Ovary (tissue), 9 donors: Measurements from ENCODE around the gene TMEM186. TPM values are rescaled to one million over a fixed set of nuclear protein-coding genes. Genes with fewer than 3 reads are reported as not detected.

Source experiments
- DNase-seq, 5 donors: peaks; one replicate each; pipeline ENCODE4 v3.0.0-alpha.2; 2019 to 2020
- H3K27ac ChIP-seq, 2 donors: fragments of 200-600 bp; one replicate each; pipeline versions ENCODE4 v1.5.1 to v1.8.0; 2019 to 2022
- H3K27me3 ChIP-seq: fragments of 200-600 bp; one replicate; pipeline ENCODE4 v1.8.0; 2022
- H3K36me3 ChIP-seq: fragments of 200-600 bp; sonication (generic); one replicate; pipeline ENCODE4 v1.5.1; 2019
- H3K4me1 ChIP-seq: one replicate; pipeline ENCODE4 v1.8.1; 2013; ENCODE audit warnings: mild to moderate bottlenecking, moderate library complexity; ENCODE audit not compliant: insufficient read depth
- H3K4me3 ChIP-seq: fragments of 200-600 bp; sonication (generic); one replicate; pipeline ENCODE4 v1.5.1; 2017
- H3K9me3 ChIP-seq, 2 donors: fragments of 200-600 bp in 1 of 2; sonication (generic) in 1 of 2; one replicate each; pipeline versions ENCODE4 v1.5.1 to v1.8.1; 2013 to 2019; ENCODE audit warnings: mild to moderate bottlenecking in 1 of 2, moderate library complexity in 1 of 2
- EP300 ChIP-seq: sonication (generic); formaldehyde crosslinking; IDR thresholded peaks from one replicate; pipeline ENCODE4 v1.6.1; 2017; ENCODE audit warnings: antibody characterized with exemption
- POLR2A ChIP-seq: fragments of 450-650 bp; IDR thresholded peaks from one replicate; pipeline ENCODE4 v1.6.1; 2017; ENCODE audit warnings: antibody characterized with exemption, mild to moderate bottlenecking, moderate library complexity
- WGBS, 3 donors: extraction: QIAGEN DNeasy Blood & Tissue Kit in 1 of 3; methylation state at CpG; one replicate each; pipeline versions ENCODE4 v1.1.5 to v1.1.7; 2013 to 2017; 5-methylcytosine and 5-hydroxymethylcytosine counted together
- intact Hi-C, 4 donors: fragments of 100-400 bp; cut with DNase I; formaldehyde crosslinking; loops; one replicate each; pipeline versions ENCODE4 v1.11.0 to v1.15.1; 2022 to 2023
- polyA plus RNA-seq, 2 donors: library from polyadenylated mRNA; stranded (reverse); fragments of 200-250 nt in 1 of 2; fragments of 350-450 nt in 1 of 2; fragmentation: Illumina TruSeq in 1 of 2; extraction: RNeasy Lipid Tissue Mini Kit (QIAGEN cat#74804) in 1 of 2; gene quantifications; one replicate each; pipeline ENCODE4 v1.2.3, GENCODE V29; 2013 to 2014
- total RNA-seq, 7 donors: library from RNA; depleted of rRNA in 2 of 7; stranded (reverse); fragments of >200 nt in 2 of 7; fragmentation: NEBNext Ultra II Directional in 3 of 7; extraction: Animal tissue kit (Norgen Biotek cat#: 25700) in 3 of 7; gene quantifications; one replicate each; pipeline versions ENCODE4 v1.1.0 to v1.2.4, GENCODE V29; 2016 to 2023
- TF ChIP-seq, protein P1 (sequence below), 3 donors: fragments of 450-650 bp in 2 of 3; fragments of 200-600 bp in 1 of 3; IDR thresholded peaks; one replicate each; pipeline versions ENCODE4 v1.5.1 to v1.8.0; 2016 to 2022; ENCODE audit warnings: antibody characterized with exemption in 3 of 3, mild to moderate bottlenecking in 1 of 3
- donor health status: DM: no; HTN: no; CAD: no; lungs with moderate emphysema.
- donor health status: DM: no; HTN: no; CAD: no.
- donor health status: Bipolar disorder and iron deficiency.
- donor health status: DM: yes; HTN: yes; CAD: no.
- donor health status: DM: no; HTN: no; CAD: no.
- donor health status: DM: yes; HTN: yes; CAD: no.

Gene TMEM186
- total and polyA plus RNA-seq, 9 donors = 4.9 to 11.3 (median 9.6) TPM

DNA sequence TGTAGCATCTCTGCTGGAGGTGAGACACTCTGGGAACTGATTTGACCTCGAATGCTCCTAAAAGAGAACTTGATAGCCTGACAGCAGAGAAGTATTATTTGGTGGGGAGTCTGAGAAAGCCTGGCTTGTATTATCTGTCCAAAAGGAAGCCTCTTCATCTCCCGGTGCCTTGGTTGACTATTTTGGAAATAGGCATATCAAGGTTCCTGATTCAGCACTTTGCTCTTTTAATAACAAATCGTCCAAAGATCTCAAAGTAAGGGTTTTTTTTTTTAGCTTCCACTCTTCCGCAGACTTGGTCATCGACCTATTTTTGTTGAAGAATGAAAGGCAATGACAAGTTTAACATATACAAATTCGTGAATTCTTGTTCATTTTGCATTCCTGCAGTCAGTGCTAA lies 14.8 kb downstream of the TMEM186 start:
- Histone ChIP-seq H3K4me3 (no peak overlapping the region), H3K4me1 (no peaks in the 10 kb centered on the region), H3K27me3 (no peaks in the 10 kb centered on the region), H3K36me3 (no peaks in the 10 kb centered on the region), H3K9me3 (no peaks in the 10 kb centered on the region), H3K27ac (no peak overlapping the region)
- intact Hi-C loops = loop anchor here in 1 of 4 donors (10.0 kb wide), 1 partner anchor 208 kb away; no protein-coding TSS in a partner anchor
- TF ChIP-seq, protein P1, sequence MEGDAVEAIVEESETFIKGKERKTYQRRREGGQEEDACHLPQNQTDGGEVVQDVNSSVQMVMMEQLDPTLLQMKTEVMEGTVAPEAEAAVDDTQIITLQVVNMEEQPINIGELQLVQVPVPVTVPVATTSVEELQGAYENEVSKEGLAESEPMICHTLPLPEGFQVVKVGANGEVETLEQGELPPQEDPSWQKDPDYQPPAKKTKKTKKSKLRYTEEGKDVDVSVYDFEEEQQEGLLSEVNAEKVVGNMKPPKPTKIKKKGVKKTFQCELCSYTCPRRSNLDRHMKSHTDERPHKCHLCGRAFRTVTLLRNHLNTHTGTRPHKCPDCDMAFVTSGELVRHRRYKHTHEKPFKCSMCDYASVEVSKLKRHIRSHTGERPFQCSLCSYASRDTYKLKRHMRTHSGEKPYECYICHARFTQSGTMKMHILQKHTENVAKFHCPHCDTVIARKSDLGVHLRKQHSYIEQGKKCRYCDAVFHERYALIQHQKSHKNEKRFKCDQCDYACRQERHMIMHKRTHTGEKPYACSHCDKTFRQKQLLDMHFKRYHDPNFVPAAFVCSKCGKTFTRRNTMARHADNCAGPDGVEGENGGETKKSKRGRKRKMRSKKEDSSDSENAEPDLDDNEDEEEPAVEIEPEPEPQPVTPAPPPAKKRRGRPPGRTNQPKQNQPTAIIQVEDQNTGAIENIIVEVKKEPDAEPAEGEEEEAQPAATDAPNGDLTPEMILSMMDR (IDR thresholded peaks at IDR 0.05) = no peak
- no peak for TF ChIP-seq POLR2A
- TF ChIP-seq EP300 = no peak
- no peak for DNase-seq
- WGBS, 3 donors = 45 to 61% (median 56%) methylated on average over 6 of the region's 6 CpGs

DNA sequence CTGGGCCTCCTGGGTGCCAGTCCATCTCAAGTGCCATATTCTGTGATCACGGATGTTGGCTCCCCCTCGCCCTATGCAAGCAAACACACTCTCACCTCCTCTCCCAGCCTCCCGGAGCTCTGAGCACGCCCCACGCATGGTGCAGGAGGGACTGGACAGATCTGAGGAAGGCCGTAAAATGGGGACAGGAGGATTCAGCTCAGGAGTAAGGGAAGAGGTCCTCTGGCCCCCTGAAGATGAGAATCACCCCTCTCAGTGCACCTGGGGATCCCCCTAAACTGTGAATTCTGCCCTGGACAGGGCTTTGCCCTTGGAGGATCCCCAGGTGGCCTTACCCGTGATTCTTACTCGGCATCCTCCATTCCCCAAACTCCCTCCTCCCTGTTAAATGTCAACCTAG lies 15.6 kb downstream of the TMEM186 start:
- H3K4me1 ChIP-seq = no peaks in the 10 kb centered on the region
- no peak for TF ChIP-seq EP300
- TF ChIP-seq POLR2A = no peak
- TF ChIP-seq, protein P1 (IDR thresholded peaks at IDR 0.05) = no peak
- no peak overlapping the region for H3K27ac ChIP-seq
- WGBS, 3 donors = 87 to 93% (median 90%) methylated on average over 8 of the region's 8 CpGs
- no peaks in the 10 kb centered on the region for H3K27me3 ChIP-seq
- no peaks in the 10 kb centered on the region for H3K9me3 ChIP-seq
- no peak for DNase-seq
- H3K4me3 ChIP-seq = no peak overlapping the region
- intact Hi-C loops = loop anchor here in 1 of 4 donors (10.0 kb wide), 1 partner anchor 207 kb away; no protein-coding TSS in a partner anchor
- H3K36me3 ChIP-seq = no peaks in the 10 kb centered on the region

DNA sequence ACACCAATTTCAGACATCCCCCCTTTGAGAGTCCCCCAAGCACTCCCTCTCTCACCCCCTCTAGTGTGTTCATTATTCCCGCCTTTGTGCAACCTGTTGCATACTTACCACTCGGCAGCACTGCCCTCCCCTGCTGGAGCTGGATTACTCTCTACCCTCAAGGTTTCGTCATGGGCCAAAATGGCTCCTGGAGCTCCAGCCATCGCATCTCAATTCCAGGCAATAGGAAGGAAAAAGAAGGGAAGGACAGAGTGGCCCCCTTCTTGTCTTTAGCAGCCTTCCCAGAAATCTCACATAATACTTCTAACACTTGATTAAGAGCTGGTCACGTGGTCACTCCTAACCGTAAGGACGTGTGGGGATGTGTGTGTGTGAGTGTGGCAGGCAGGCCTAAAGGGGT lies 20.2 kb downstream of the TMEM186 start:
- Histone ChIP-seq H3K36me3 (no peaks in the 10 kb centered on the region), H3K9me3 (no peaks in the 10 kb centered on the region), H3K27me3 (no peaks in the 10 kb centered on the region), H3K4me3 (no peak overlapping the region), H3K4me1 (no peaks in the 10 kb centered on the region), H3K27ac (no peak overlapping the region)
- intact Hi-C loops = no loop called here
- 93 to 95% (median 93%) methylated on average over 7 of the region's 7 CpGs for WGBS, 3 donors
- TF ChIP-seq, protein P1 (IDR thresholded peaks at IDR 0.05) = no peak
- TF ChIP-seq POLR2A = no peak
- TF ChIP-seq EP300 = no peak
- DNase-seq = no peak

DNA sequence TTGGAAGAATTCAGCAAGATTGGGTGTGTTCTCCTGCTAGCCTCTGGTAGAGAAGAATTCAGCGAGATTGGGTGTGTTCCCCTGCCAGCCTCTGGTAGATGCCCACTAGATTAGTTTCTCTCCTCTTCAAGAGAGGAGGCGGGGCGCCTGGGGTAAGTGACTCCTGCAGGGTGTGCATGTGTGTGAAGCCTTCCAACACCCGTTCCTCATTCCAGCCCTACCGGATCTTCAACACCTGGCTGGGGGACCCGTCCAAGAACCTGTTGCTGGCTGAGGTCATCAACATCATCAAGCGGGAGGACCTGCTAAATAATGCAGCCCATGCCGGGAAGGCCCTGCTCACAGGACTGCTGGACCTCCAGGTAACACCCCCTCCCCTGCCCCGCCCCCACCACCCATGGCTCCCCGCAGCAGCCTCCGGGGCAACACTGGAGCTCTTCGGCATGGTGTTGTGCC lies 21.3 kb downstream of the TMEM186 start:
- Histone ChIP-seq H3K27ac (no peak overlapping the region), H3K4me3 (no peak overlapping the region), H3K4me1 (no peaks in the 10 kb centered on the region), H3K36me3 (no peaks in the 10 kb centered on the region), H3K9me3 (no peaks in the 10 kb centered on the region), H3K27me3 (no peaks in the 10 kb centered on the region)
- 74 to 83% (median 76%) methylated on average over 12 of the region's 12 CpGs for WGBS, 3 donors
- TF ChIP-seq POLR2A = no peak
- TF ChIP-seq, protein P1 (IDR thresholded peaks at IDR 0.05) = no peak
- intact Hi-C loops = no loop called here
- DNase-seq = no peak

DNA sequence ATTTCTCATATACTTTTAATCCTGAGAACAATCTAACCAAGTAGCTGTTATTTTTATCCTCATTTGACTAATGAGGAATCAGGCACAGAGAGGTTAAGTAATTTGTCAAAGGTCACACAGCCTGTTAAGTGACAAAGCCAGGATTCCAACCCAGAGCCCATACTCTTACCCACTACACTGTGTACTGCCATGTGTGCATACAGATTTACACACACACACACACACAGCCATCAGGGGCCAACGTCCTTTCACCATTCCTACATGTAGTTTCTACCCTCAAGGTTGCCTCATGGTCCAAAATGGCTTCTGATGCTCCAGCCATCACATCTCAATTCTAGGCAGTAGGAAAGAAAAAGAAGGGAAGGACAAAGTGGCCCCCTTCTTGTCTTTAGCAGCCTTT lies 22.1 kb downstream of the TMEM186 start:
- H3K4me3 ChIP-seq = no peak overlapping the region
- no peak for DNase-seq
- H3K9me3 ChIP-seq = no peaks in the 10 kb centered on the region
- H3K27ac ChIP-seq = no peak overlapping the region
- WGBS, 3 donors = 90 to 95% (median 94%) methylated on average over 1 of the region's 1 CpG
- H3K4me1 ChIP-seq = no peaks in the 10 kb centered on the region
- intact Hi-C loops = no loop called here
- TF ChIP-seq EP300 (no peak), POLR2A (no peak)
- TF ChIP-seq, protein P1 (IDR thresholded peaks at IDR 0.05) = no peak
- no peaks in the 10 kb centered on the region for H3K36me3 ChIP-seq
- H3K27me3 ChIP-seq = no peaks in the 10 kb centered on the region
